ENCODE results near the gene ABCC1.

The ABCC1 gene

DNA sequence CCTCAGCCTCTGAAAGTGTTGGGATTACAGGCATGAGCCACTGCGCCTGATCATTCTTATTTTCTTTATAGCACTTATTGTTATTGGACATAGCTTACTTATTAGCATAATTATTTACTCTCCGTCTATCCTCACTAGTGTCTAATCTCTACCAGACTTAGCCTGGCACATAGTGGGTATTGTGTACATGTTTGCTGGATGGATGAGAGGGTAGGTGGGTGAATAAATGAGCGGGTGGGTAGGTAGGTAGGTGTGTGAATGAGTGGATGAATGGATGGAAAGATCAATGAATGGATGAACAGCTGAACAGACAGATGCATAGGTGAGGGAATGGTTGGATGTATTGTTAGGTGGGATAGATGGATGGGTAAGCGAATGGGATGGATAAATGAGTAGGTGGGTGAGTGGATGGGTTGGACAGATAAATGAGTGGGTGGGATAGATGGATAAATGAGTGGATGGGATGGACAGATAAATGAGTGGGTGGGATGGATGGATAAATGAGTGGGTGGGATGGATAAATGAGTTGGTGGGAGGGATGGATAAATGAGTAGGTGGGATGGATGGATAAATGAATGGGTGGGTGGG lies 222.0 kb downstream of the ABCC1 start:
- H3K4me3 ChIP-seq (ENCODE audit: low read depth, low read length, poor library complexity, severe bottlenecking) = no peak overlapping the region
- H4K20me1 ChIP-seq (ENCODE audit: insufficient read depth, low read length) = no peaks in the 10 kb centered on the region
- H3K27me3 ChIP-seq (ENCODE audit: insufficient read depth, low read length) = no peaks in the 10 kb centered on the region
- H3K9ac ChIP-seq (ENCODE audit: low read length) = no peak overlapping the region
- H3K9me3 ChIP-seq (ENCODE audit: low read length) = no peaks in the 10 kb centered on the region
- H3K36me3 ChIP-seq (ENCODE audit: insufficient read depth, low read length) = no peaks in the 10 kb centered on the region
- no peak overlapping the region for H3K27ac ChIP-seq (ENCODE audit: low read depth, low read length, poor library complexity, severe bottlenecking)
- H2AFZ ChIP-seq (ENCODE audit: low read length) = no peak overlapping the region
- H3K79me2 ChIP-seq (ENCODE audit: insufficient read depth, low read length) = no peaks in the 10 kb centered on the region
- TF ChIP-seq EZH2 (IDR thresholded peaks at IDR 0.05; ENCODE audit: borderline replicate concordance, low read length) (no peak), CTCF (IDR thresholded peaks at IDR 0.05; ENCODE audit: low read length) (no peak)
- no peak overlapping the region for H3K4me2 ChIP-seq (ENCODE audit: low read length)
- no peaks in the 10 kb centered on the region for H3K9me2 ChIP-seq (ENCODE audit: low read depth, low read length)
- no peaks in the 10 kb centered on the region for H3F3A ChIP-seq (ENCODE audit: insufficient read depth, low read length)
- no peaks in the 10 kb centered on the region for H3K4me1 ChIP-seq (ENCODE audit: insufficient read depth, low read length, severe bottlenecking)

GRCh38 chr16:16172991-16173390 lies 223.6 kb downstream of the ABCC1 start:
- Histone ChIP-seq H3K4me2 (ENCODE audit: low read length) (no peak overlapping the region), H3K4me1 (ENCODE audit: insufficient read depth, low read length, severe bottlenecking) (no peaks in the 10 kb centered on the region), H3K9me3 (ENCODE audit: low read length) (no peaks in the 10 kb centered on the region), H3K9me2 (ENCODE audit: low read depth, low read length) (no peaks in the 10 kb centered on the region), H3K9ac (ENCODE audit: low read length) (no peak overlapping the region), H3F3A (ENCODE audit: insufficient read depth, low read length) (no peaks in the 10 kb centered on the region), H3K27me3 (ENCODE audit: insufficient read depth, low read length) (no peaks in the 10 kb centered on the region), H3K4me3 (ENCODE audit: low read depth, low read length, poor library complexity, severe bottlenecking) (no peak overlapping the region), H2AFZ (ENCODE audit: low read length) (no peak overlapping the region), H3K27ac (ENCODE audit: low read depth, low read length, poor library complexity, severe bottlenecking) (no peak overlapping the region), H3K36me3 (ENCODE audit: insufficient read depth, low read length) (no peaks in the 10 kb centered on the region), H3K79me2 (ENCODE audit: insufficient read depth, low read length) (no peaks in the 10 kb centered on the region), H4K20me1 (ENCODE audit: insufficient read depth, low read length) (no peaks in the 10 kb centered on the region)
- TF ChIP-seq CTCF (IDR thresholded peaks at IDR 0.05; ENCODE audit: low read length) (no peak), EZH2 (IDR thresholded peaks at IDR 0.05; ENCODE audit: borderline replicate concordance, low read length) (no peak)

DNA sequence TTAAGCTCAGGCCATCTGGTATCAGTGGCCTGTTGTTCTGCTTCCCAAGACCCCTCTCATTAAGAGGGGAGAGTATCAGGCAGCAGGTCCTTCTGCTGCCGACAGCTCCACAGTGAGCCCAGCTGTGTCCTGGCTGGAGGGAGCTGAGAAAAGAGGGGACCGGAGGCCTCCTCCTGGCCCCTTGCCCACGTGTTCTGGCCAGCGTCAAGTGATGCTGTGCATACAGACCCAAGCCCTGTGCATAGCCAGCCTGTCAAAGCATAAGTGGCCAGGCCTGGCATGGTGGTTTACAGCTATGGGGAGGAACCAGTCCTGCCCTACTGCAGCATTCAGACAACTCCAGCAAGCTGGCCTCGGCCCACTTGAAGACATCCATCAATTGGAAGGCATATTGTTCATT lies 225.9 kb downstream of the ABCC1 start:
- no peak overlapping the region for H3K4me2 ChIP-seq (ENCODE audit: low read length)

More for the DNA sequence above, 225.9 kb downstream of the ABCC1 start:
- Histone ChIP-seq H3K79me2 (ENCODE audit: insufficient read depth, low read length) (no peaks in the 10 kb centered on the region), H3K27me3 (ENCODE audit: insufficient read depth, low read length) (no peaks in the 10 kb centered on the region; the same call in 1 of the 2 replicates), H3K9me2 (ENCODE audit: low read depth, low read length) (no peaks in the 10 kb centered on the region), H3K27ac (ENCODE audit: low read depth, low read length, poor library complexity, severe bottlenecking) (no peak overlapping the region), H2AFZ (ENCODE audit: low read length) (no peak overlapping the region), H3K9ac (ENCODE audit: low read length) (no peak overlapping the region), H3K4me3 (ENCODE audit: low read depth, low read length, poor library complexity, severe bottlenecking) (no peak overlapping the region), H4K20me1 (ENCODE audit: insufficient read depth, low read length) (no peaks in the 10 kb centered on the region), H3F3A (ENCODE audit: insufficient read depth, low read length) (no peaks in the 10 kb centered on the region), H3K9me3 (ENCODE audit: low read length) (no peaks in the 10 kb centered on the region), H3K4me1 (ENCODE audit: insufficient read depth, low read length, severe bottlenecking) (no peaks in the 10 kb centered on the region), H3K36me3 (ENCODE audit: insufficient read depth, low read length) (no peaks in the 10 kb centered on the region)
- TF ChIP-seq CTCF (IDR thresholded peaks at IDR 0.05; ENCODE audit: low read length) (no peak), EZH2 (IDR thresholded peaks at IDR 0.05; ENCODE audit: borderline replicate concordance, low read length) (no peak)
